Spleen (tissue), 11 donors: Measurements from ENCODE around the gene CIC. TPM values are rescaled to one million over a fixed set of nuclear protein-coding genes. Genes with fewer than 3 reads are reported as not detected.

Experiments used
- DNase-seq: peaks from one replicate; pipeline ENCODE4 v3.0.0-alpha.2; 2020
- H3K27ac ChIP-seq, 8 donors: fragments of 200-600 bp; sonication (generic) in 7 of 8; 1 replicate in 4 of 8; 2 replicates in 4 of 8; pipeline versions ENCODE4 v1.5.0 to v1.8.0; 2016 to 2021; ENCODE audit warnings: inconsistent platforms in 4 of 8, mild to moderate bottlenecking in 4 of 8, moderate library complexity in 1 of 8
- H3K27me3 ChIP-seq, 7 donors: fragments of 200-600 bp; sonication (generic) in 6 of 7; replicated peaks in 1 of 7; 1 replicate in 4 of 7; 2 replicates in 3 of 7; pipeline versions ENCODE4 v1.5.0 to v1.8.0; 2016 to 2021; ENCODE audit warnings: inconsistent platforms in 3 of 7, mild to moderate bottlenecking in 1 of 7
- H3K36me3 ChIP-seq, 6 donors: fragments of 200-600 bp; sonication (generic) in 5 of 6; 1 replicate in 4 of 6; 2 replicates in 2 of 6; pipeline versions ENCODE4 v1.5.0 to v1.8.0; 2016 to 2021; ENCODE audit warnings: inconsistent platforms in 2 of 6
- H3K4me1 ChIP-seq, 6 donors: fragments of 200-600 bp; sonication (generic) in 5 of 6; 1 replicate in 3 of 6; 2 replicates in 3 of 6; pipeline versions ENCODE4 v1.5.0 to v1.8.0; 2016 to 2021; ENCODE audit warnings: inconsistent platforms in 3 of 6
- H3K4me3 ChIP-seq, 8 donors: fragments of 200-600 bp; sonication (generic) in 7 of 8; 1 replicate in 4 of 8; 2 replicates in 4 of 8; pipeline versions ENCODE4 v1.5.0 to v1.8.0; 2016 to 2021; ENCODE audit warnings: inconsistent platforms in 4 of 8, mild to moderate bottlenecking in 4 of 8, moderate library complexity in 2 of 8
- H3K9me3 ChIP-seq, 8 donors: fragments of 200-600 bp; sonication (generic) in 7 of 8; 1 replicate in 4 of 8; 2 replicates in 4 of 8; pipeline versions ENCODE4 v1.5.0 to v1.8.0; 2016 to 2021; ENCODE audit warnings: inconsistent platforms in 4 of 8
- POLR2A ChIP-seq, 3 donors: fragments of 450-650 bp; IDR thresholded peaks; one replicate each; pipeline ENCODE4 v1.5.1; 2017; ENCODE audit warnings: antibody characterized with exemption in 3 of 3, mild to moderate bottlenecking in 1 of 3
- POLR2AphosphoS5 ChIP-seq, 3 donors: sonication (generic); formaldehyde crosslinking; IDR thresholded peaks; one replicate each; pipeline ENCODE4 v1.5.1; 2017; ENCODE audit warnings: antibody characterized with exemption in 3 of 3
- WGBS, 5 donors: extraction: QIAGEN DNeasy Blood & Tissue Kit in 3 of 5; methylation state at CpG; one replicate each; pipeline versions ENCODE4 v1.1.5 to v1.1.7; 2013 to 2018; 5-methylcytosine and 5-hydroxymethylcytosine counted together
- intact Hi-C: fragments of 100-400 bp; cut with DNase I; formaldehyde crosslinking; loops from one replicate; pipeline ENCODE4 v1.15.0; 2023; ENCODE audit warnings: low total_unique reads
- polyA plus RNA-seq, 3 donors: library from polyadenylated mRNA; stranded (reverse); fragments of 200-250 nt; gene quantifications; one replicate each; pipeline ENCODE4 v1.2.1, GENCODE V29; 2013
- total RNA-seq, 7 donors: library from RNA; depleted of rRNA in 3 of 7; stranded (reverse); fragments of >200 nt in 3 of 7; fragmentation: NEBNext Ultra II Directional in 4 of 7; extraction: Animal tissue kit (Norgen Biotek cat#: 25700) in 4 of 7; gene quantifications; one replicate each; pipeline versions ENCODE4 v1.1.0 to v1.2.1, GENCODE V29; 2016 to 2021
- TF ChIP-seq, protein P1 (sequence below), 11 experiments: fragments of 200-600 bp in 7 of 11; fragments of 450-650 bp in 4 of 11; sonication (generic) in 4 of 11; IDR thresholded peaks in 8 of 11; conservative IDR thresholded peaks in 3 of 11; 1 replicate in 7 of 11; 2 replicates in 4 of 11; pipeline versions ENCODE4 v1.4.0 to v1.8.0; 2016 to 2021; ENCODE audit warnings: antibody characterized with exemption in 11 of 11, inconsistent platforms in 4 of 11, mild to moderate bottlenecking in 1 of 11
- donor health status: healthy with polysubstance abuse.
- donor health status: DM: no; HTN: no; CAD: no; lungs with moderate emphysema.
- donor health status: DM: no; HTN: no; CAD: no.
- donor health status: Bipolar disorder and iron deficiency.
- donor health status: healthy.
- donor health status: DM: no; HTN: no; CAD: no.
- donor health status: DM: yes; HTN: yes; CAD: no.

The CIC gene
- total and polyA plus RNA-seq, 10 donors, result 12.5 to 100 (median 69.8) TPM

- DNase-seq, result peak; percentile 81
- TF ChIP-seq, protein P1, sequence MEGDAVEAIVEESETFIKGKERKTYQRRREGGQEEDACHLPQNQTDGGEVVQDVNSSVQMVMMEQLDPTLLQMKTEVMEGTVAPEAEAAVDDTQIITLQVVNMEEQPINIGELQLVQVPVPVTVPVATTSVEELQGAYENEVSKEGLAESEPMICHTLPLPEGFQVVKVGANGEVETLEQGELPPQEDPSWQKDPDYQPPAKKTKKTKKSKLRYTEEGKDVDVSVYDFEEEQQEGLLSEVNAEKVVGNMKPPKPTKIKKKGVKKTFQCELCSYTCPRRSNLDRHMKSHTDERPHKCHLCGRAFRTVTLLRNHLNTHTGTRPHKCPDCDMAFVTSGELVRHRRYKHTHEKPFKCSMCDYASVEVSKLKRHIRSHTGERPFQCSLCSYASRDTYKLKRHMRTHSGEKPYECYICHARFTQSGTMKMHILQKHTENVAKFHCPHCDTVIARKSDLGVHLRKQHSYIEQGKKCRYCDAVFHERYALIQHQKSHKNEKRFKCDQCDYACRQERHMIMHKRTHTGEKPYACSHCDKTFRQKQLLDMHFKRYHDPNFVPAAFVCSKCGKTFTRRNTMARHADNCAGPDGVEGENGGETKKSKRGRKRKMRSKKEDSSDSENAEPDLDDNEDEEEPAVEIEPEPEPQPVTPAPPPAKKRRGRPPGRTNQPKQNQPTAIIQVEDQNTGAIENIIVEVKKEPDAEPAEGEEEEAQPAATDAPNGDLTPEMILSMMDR (IDR thresholded peaks at IDR 0.05 in 8 of 11, conservative IDR thresholded peaks at IDR 0.05 in 3 of 11), result peak in 6 of 11 experiments; percentile 17 to 52 (median 41)
- TF ChIP-seq POLR2A (IDR thresholded peaks at IDR 0.05), result no peak
- TF ChIP-seq POLR2AphosphoS5 (IDR thresholded peaks at IDR 0.05), result peak; percentile 59 to 64 (median 60)
- Histone ChIP-seq H3K9me3 (no peaks in the 10 kb centered on the region), H3K4me3 (no peak overlapping the region), H3K4me1 (peaks cover 21 to 83% (median 61%) of the 10 kb centered on the region in 6 donors), H3K36me3 (peaks cover 0 to 28% (median 17%) of the 10 kb centered on the region in 6 donors), H3K27me3 (no peaks in the 10 kb centered on the region), H3K27ac (peak overlapping the region in 5 of 8 donors; percentile 22 to 94 (median 41))
- intact Hi-C loops, result no loop called here
- 35 to 58% (median 43%) methylated on average over 6 to 10 of the region's 10 CpGs for WGBS, 5 donors
Observed at GRCh38 chr19:42246143-42246921, 22.7 kb upstream of the CIC start.

- Histone ChIP-seq H3K27ac (peak overlapping the region in 3 of 8 donors; percentile 34 to 93 (median 41)), H3K9me3 (no peaks in the 10 kb centered on the region), H3K4me3 (no peak overlapping the region), H3K4me1 (peaks cover 25 to 83% (median 62%) of the 10 kb centered on the region in 6 donors), H3K27me3 (no peaks in the 10 kb centered on the region), H3K36me3 (peaks cover 0 to 28% (median 17%) of the 10 kb centered on the region in 6 donors)
- 69 to 95% (median 84%) methylated on average over 7 of the region's 7 CpGs for WGBS, 5 donors
- intact Hi-C loops, result no loop called here
- peak in 1 of 3 donors; percentile 35 for TF ChIP-seq POLR2AphosphoS5 (IDR thresholded peaks at IDR 0.05)
- TF ChIP-seq, protein P1 (IDR thresholded peaks at IDR 0.05 in 8 of 11, conservative IDR thresholded peaks at IDR 0.05 in 3 of 11), result no peak
- no peak for TF ChIP-seq POLR2A (IDR thresholded peaks at IDR 0.05)
- no peak for DNase-seq
Observed at GRCh38 chr19:42246922-42247639, 22.0 kb upstream of the CIC start.

GRCh38 chr19:42247640-42248199, 21.3 kb upstream of the CIC start:
- TF ChIP-seq, protein P1 (IDR thresholded peaks at IDR 0.05 in 8 of 11, conservative IDR thresholded peaks at IDR 0.05 in 3 of 11), result no peak
- no peak for TF ChIP-seq POLR2AphosphoS5 (IDR thresholded peaks at IDR 0.05)
- no peak for TF ChIP-seq POLR2A (IDR thresholded peaks at IDR 0.05)
- peak overlapping the region in 3 of 8 donors; percentile 34 to 93 (median 41) for H3K27ac ChIP-seq
- no peak overlapping the region for H3K4me3 ChIP-seq
- peaks cover 31 to 89% (median 69%) of the 10 kb centered on the region in 6 donors for H3K4me1 ChIP-seq
- intact Hi-C loops, result no loop called here
- H3K27me3 ChIP-seq, result no peaks in the 10 kb centered on the region
- H3K9me3 ChIP-seq, result no peaks in the 10 kb centered on the region
- no peak for DNase-seq
- H3K36me3 ChIP-seq, result peaks cover 0 to 28% (median 17%) of the 10 kb centered on the region in 6 donors
- WGBS, 5 donors, result 81 to 97% (median 93%) methylated on average over 6 of the region's 6 CpGs
